HG02642 (cell line): ENCODE results near the gene IQCE.
"Not testable (repeated sequence)": the region's sequence is repeated elsewhere in the genome, so short reads cannot be mapped to it uniquely, and the experiment has no call there.

Source experiments
- ATAC-seq: cut with Tn5 transposase; IDR thresholded peaks from one replicate; pipeline ENCODE4 v1.9.1; 2021; ENCODE audit warnings: mild to moderate bottlenecking; ENCODE audit not compliant: unreplicated experiment, poor library complexity

The IQCE gene

GRCh38 chr7:2551418-2551817 is 7.4 kb upstream of the IQCE start:
- no peak for ATAC-seq

- no peak for ATAC-seq
These were observed 5.7 kb upstream of the IQCE start for GRCh38 chr7:2553108-2553507.

GRCh38 chr7:2553831-2554581 is 4.8 kb upstream of the IQCE start:
- no peak for ATAC-seq

GRCh38 chr7:2554661-2555111 is 4.1 kb upstream of the IQCE start:
- no peak for ATAC-seq

- ATAC-seq: peak; percentile 80
These were observed 3.4 kb upstream of the IQCE start, which contains the start of gene BRAT1 for GRCh38 chr7:2555121-2556052. Gene BRAT1 (minus strand): TSS chr7:2555524. CDS start chr7:2554431, 1,093 bp downstream.

- ATAC-seq: peak; percentile 12
These were observed 638 bp downstream of the IQCE start for GRCh38 chr7:2559283-2559950.

- not testable (repeated sequence) for ATAC-seq
These were observed 5.2 kb downstream of the IQCE start for GRCh38 chr7:2563955-2564354.

GRCh38 chr7:2564970-2565540 is 6.3 kb downstream of the IQCE start:
- no peak for ATAC-seq

- peak; percentile 16 for ATAC-seq
These were observed 7.6 kb downstream of the IQCE start for GRCh38 chr7:2566348-2566889.

GRCh38 chr7:2566890-2567678 is 8.3 kb downstream of the IQCE start:
- peak; percentile 72 for ATAC-seq

GRCh38 chr7:2567679-2568278 is 9.0 kb downstream of the IQCE start:
- ATAC-seq: no peak

GRCh38 chr7:2568521-2569223 is 9.9 kb downstream of the IQCE start:
- no peak for ATAC-seq

- ATAC-seq: no peak
These were observed 10.6 kb downstream of the IQCE start for GRCh38 chr7:2569421-2569820.

- no peak for ATAC-seq
These were observed 11.2 kb downstream of the IQCE start for GRCh38 chr7:2570021-2570420.

GRCh38 chr7:2571409-2571808 is 12.6 kb downstream of the IQCE start:
- ATAC-seq: no peak

- ATAC-seq: no peak
These were observed 13.5 kb downstream of the IQCE start for GRCh38 chr7:2572101-2572842.

- no peak for ATAC-seq
These were observed 15.0 kb downstream of the IQCE start for GRCh38 chr7:2573761-2574160.
